GM12874 (cell line): ENCODE data around the gene ABCC4.

ENCODE experiments used
- CTCF ChIP-seq: IDR thresholded peaks from 2 replicates; pipeline ENCODE4 v1.5.1; 2011; ENCODE audit warnings: low read depth, mild to moderate bottlenecking, control low read depth, low read length, moderate library complexity; ENCODE audit not compliant: insufficient read depth

The ABCC4 gene

GRCh38 chr13:95195146-95195545, 106.1 kb downstream of the ABCC4 start:
- TF ChIP-seq CTCF: no peak

GRCh38 chr13:95193509-95194230, 107.6 kb downstream of the ABCC4 start:
- TF ChIP-seq CTCF: no peak

- TF ChIP-seq CTCF: no peak
Measured at GRCh38 chr13:95192998-95193397, 108.3 kb downstream of the ABCC4 start.

GRCh38 chr13:95191821-95192563, 109.3 kb downstream of the ABCC4 start:
- peak; percentile 96 for TF ChIP-seq CTCF

- no peak for TF ChIP-seq CTCF
Measured at GRCh38 chr13:95188128-95188527, 113.1 kb downstream of the ABCC4 start.

GRCh38 chr13:95185851-95186250, 115.4 kb downstream of the ABCC4 start:
- no peak for TF ChIP-seq CTCF

GRCh38 chr13:95185311-95185710, 115.9 kb downstream of the ABCC4 start:
- no peak for TF ChIP-seq CTCF
